GM12878 (cell line): Measurements from ENCODE around the gene SMKR1. TPM values are rescaled to one million over a fixed set of nuclear protein-coding genes. Genes with fewer than 3 reads are reported as not detected.
"Not testable (repeated sequence)": the region's sequence is repeated elsewhere in the genome, so short reads cannot be mapped to it uniquely, and the experiment has no call there.

Experiments used
- ATAC-seq: fragments of 200-7000 bp; cut with Tn5 transposase; 3 replicates; pipeline ENCODE4 v1.9.1; 2020; ENCODE audit warnings: mild to moderate bottlenecking, moderate library complexity
- BruUV-seq: library from RNA; stranded (reverse); fragments of 400-500 nt; replicated peaks from 2 replicates; lab custom pipeline; 2021; lab: Mats Ljungman, UMichigan
- CTCF ChIA-PET: fragments of 300-600 bp; sonication (Branson Sonifier 250); formaldehyde crosslinking; extraction: SDS; loops from one replicate; lab custom pipeline; 2021; ENCODE audit warnings: inconsistent platforms; lab: Yijun Ruan, JAX
- POLR2A ChIA-PET: fragments of 350-600 bp; formaldehyde crosslinking; extraction: SDS; loops from one replicate; lab custom pipeline; 2021; ENCODE audit warnings: inconsistent platforms; lab: Charles Lee
- RAD21 ChIA-PET: fragments of 300-600 bp; sonication (Branson Sonifier 250); formaldehyde crosslinking; loops from one replicate; lab custom pipeline; 2023; ENCODE audit warnings: antibody characterized with exemption; ENCODE audit not compliant: unreplicated experiment; lab: Charles Lee
- SMC1A ChIA-PET: fragments of 300-600 bp; sonication (Branson Sonifier 250); formaldehyde crosslinking; loops from one replicate; lab custom pipeline; 2023; ENCODE audit not compliant: unreplicated experiment, uncharacterized antibody; lab: Charles Lee
- DNase-seq: peaks from one replicate; pipeline ENCODE4 v3.0.0-alpha.2; 2011; ENCODE audit warnings: low read depth, low spot score
- FAIRE-seq: peaks from 3 replicates; lab custom pipeline; 2011; peaks lifted over from hg19 to GRCh38; lab: Jason Lieb, UNC
- H2AFZ ChIP-seq: 2 replicates; pipeline ENCODE4 v1.6.0; 2011; ENCODE audit warnings: low read depth, low read length, control low read depth; ENCODE audit not compliant: control insufficient read depth
- H3K27ac ChIP-seq: 2 replicates; pipeline ENCODE4 v1.5.1; 2011; ENCODE audit warnings: control low read depth; ENCODE audit not compliant: control insufficient read depth, insufficient read depth
- H3K27me3 ChIP-seq, 2 experiments: replicated peaks in 1 of 2; 2 replicates each; pipeline versions ENCODE4 v1.6.0 to v1.6.1; 2011; ENCODE audit warnings: low read length in 1 of 2; ENCODE audit not compliant: control insufficient read depth in 2 of 2, insufficient read depth in 2 of 2
- H3K36me3 ChIP-seq, 2 experiments: 2 replicates each; pipeline ENCODE4 v1.5.1; 2011; ENCODE audit warnings: low read length in 1 of 2; ENCODE audit not compliant: control insufficient read depth in 2 of 2, insufficient read depth in 2 of 2
- H3K4me1 ChIP-seq: 2 replicates; pipeline ENCODE4 v1.6.1; 2011; ENCODE audit warnings: mild to moderate bottlenecking, low read length, moderate library complexity, mixed read lengths; ENCODE audit not compliant: control insufficient read depth, insufficient read depth
- H3K4me2 ChIP-seq: 2 replicates; pipeline ENCODE4 v1.6.0; 2011; ENCODE audit warnings: control low read depth; ENCODE audit not compliant: control insufficient read depth, insufficient read depth
- H3K4me3 ChIP-seq: fragments of 200-600 bp; sonication (generic); 2 replicates; pipeline ENCODE4 v1.5.1; 2016
- H3K79me2 ChIP-seq: 2 replicates; pipeline ENCODE4 v1.6.0; 2011; ENCODE audit warnings: low read length; ENCODE audit not compliant: control insufficient read depth, insufficient read depth
- H3K9ac ChIP-seq: 2 replicates; pipeline ENCODE4 v1.8.0; 2011; ENCODE audit warnings: low read length, control low read depth, mixed read lengths; ENCODE audit not compliant: control insufficient read depth, insufficient read depth
- H3K9me3 ChIP-seq: replicated peaks from 3 replicates; pipeline ENCODE4 v1.5.1; 2011; ENCODE audit warnings: mild to moderate bottlenecking, low read length; ENCODE audit not compliant: control insufficient read depth, insufficient read depth
- H4K20me1 ChIP-seq: 2 replicates; pipeline ENCODE4 v1.6.0; 2011; ENCODE audit not compliant: control insufficient read depth, insufficient read depth
- CHD4 ChIP-seq: fragments of 200-600 bp; sonication (generic); IDR thresholded peaks from 2 replicates; pipeline ENCODE4 v1.6.1; 2016; ENCODE audit warnings: mild to moderate bottlenecking
- ETV6 ChIP-seq, 2 experiments: fragments of 450-650 bp in 1 of 2; IDR thresholded peaks in 1 of 2; conservative IDR thresholded peaks in 1 of 2; 2 replicates each; pipeline ENCODE4 v1.6.1; 2014; ENCODE audit warnings: antibody characterized with exemption in 1 of 2, borderline replicate concordance in 1 of 2, low read depth in 1 of 2, mild to moderate bottlenecking in 1 of 2, moderate library complexity in 1 of 2
- MTA3 ChIP-seq: IDR thresholded peaks from 2 replicates; pipeline ENCODE4 v1.6.1; 2012; ENCODE audit warnings: low read length, inconsistent platforms, borderline replicate concordance
- PAX5 ChIP-seq: IDR thresholded peaks from 2 replicates; pipeline ENCODE4 v1.6.1; 2011; ENCODE audit warnings: low read depth, low read length, borderline replicate concordance
- USF2 ChIP-seq: IDR thresholded peaks from 2 replicates; pipeline ENCODE4 v1.6.1; 2011; ENCODE audit warnings: low read depth, low read length, improper control_type of control experiment, borderline replicate concordance
- ZNF274 ChIP-seq: IDR thresholded peaks from one replicate; pipeline ENCODE4 v1.8.0; 2011; ENCODE audit not compliant: insufficient read length, insufficient read depth
- WGBS: methylation state at CpG from one replicate; pipeline ENCODE4 v1.1.6; 2016; ENCODE audit warnings: low lambda C conversion rate; ENCODE audit not compliant: insufficient replicate concordance, insufficient coverage; ENCODE audit errors: missing lambda C conversion rate; 5-methylcytosine and 5-hydroxymethylcytosine counted together
- in situ Hi-C: fragments of 300-500 bp; cut with MboI; formaldehyde crosslinking; loops from 9 replicates; pipeline ENCODE4 v1.14.3; 2018; ENCODE audit warnings: mixed read lengths
- intact Hi-C: fragments of 100-400 bp; cut with micrococcal nuclease; formaldehyde crosslinking; loops from one replicate; pipeline ENCODE4 v1.14.2; 2022; ENCODE audit not compliant: unreplicated experiment
- polyA plus RNA-seq, 11 experiments: library from polyadenylated mRNA; depleted of rRNA in 4 of 11; unstranded in 6 of 11; stranded (reverse) in 5 of 11; fragments of >200 nt; fragmentation: Nextera tagmentation in 4 of 11; fragmentation: Illumina TruSeq in 1 of 11; extraction: Ambion mirVana in 4 of 11; extraction: Trizol in 1 of 11; gene quantifications; 1 replicate in 1 of 11; 2 replicates in 10 of 11; pipeline versions ENCODE4 v1.2.1 to v1.2.3, GENCODE V29; 2011 to 2016; ENCODE audit warnings: inconsistent platforms in 2 of 11, missing spikeins in 2 of 11, low read depth in 1 of 11
- total RNA-seq, 4 experiments: library from RNA; depleted of rRNA in 3 of 4; stranded (reverse); fragments of >200 nt in 3 of 4; fragmentation: Illumina TruSeq in 1 of 4; extraction: Trizol in 1 of 4; gene quantifications; 2 replicates each; pipeline versions ENCODE4 v1.2.1 to v1.2.3, GENCODE V29; 2013 to 2021
- TF ChIP-seq, protein P1 (sequence below): fragments of 450-650 bp; IDR thresholded peaks from 2 replicates; pipeline ENCODE4 v1.6.1; 2017; ENCODE audit warnings: mild to moderate bottlenecking, moderate library complexity
- TF ChIP-seq, protein P2 (sequence below): IDR thresholded peaks from 2 replicates; pipeline ENCODE4 v1.6.1; 2011; ENCODE audit warnings: borderline replicate concordance, low read depth, mild to moderate bottlenecking, moderate library complexity, low read length; ENCODE audit not compliant: insufficient read depth, poor library complexity, severe bottlenecking

Gene SMKR1
- total and polyA plus RNA-seq, 10 of the 15 experiments (the other 5 are each of a cell fraction or from before 2014, with no cell fraction given): 0.37 to 2.6 (median 0.83) TPM

GRCh38 chr7:129523924-129524323 lies 21.6 kb downstream of the SMKR1 start:
- H3K4me1 ChIP-seq: no peaks in the 10 kb centered on the region
- H3K4me3 ChIP-seq: no peak overlapping the region
- ATAC-seq (no peak), DNase-seq (no peak), FAIRE-seq (no peak)
- H4K20me1 ChIP-seq: no peaks in the 10 kb centered on the region
- no peaks in the 10 kb centered on the region for H3K36me3 ChIP-seq
- H2AFZ ChIP-seq: no peak overlapping the region
- intact Hi-C loops: no loop called here
- 45% methylated on average over 3 of the region's 3 CpGs for WGBS
- no peak overlapping the region for H3K27ac ChIP-seq
- CTCF ChIA-PET: interaction anchor here (0.8 kb wide), 1 partner anchor 11 kb away, joined by 3 read pairs; no protein-coding TSS in a partner anchor
- no TSS peak for BruUV-seq
- in situ Hi-C loops: no loop called here
- SMC1A ChIA-PET: no interaction called here
- no peaks in the 10 kb centered on the region for H3K79me2 ChIP-seq
- RAD21 ChIA-PET: no interaction called here
- POLR2A ChIA-PET: no interaction called here
- H3K27me3 ChIP-seq: no peaks in the 10 kb centered on the region; a peak in 1 of 4 replicates
- no peak overlapping the region for H3K4me2 ChIP-seq
- H3K9ac ChIP-seq: no peak overlapping the region
- no peaks in the 10 kb centered on the region for H3K9me3 ChIP-seq
- TF ChIP-seq CHD4 (no peak), ETV6 (conservative IDR thresholded peaks at IDR 0.05 in 1 of 2, IDR thresholded peaks at IDR 0.05 in 1 of 2; ENCODE audit: borderline replicate concordance in 1 of 2, low read depth in 1 of 2) (no peak), MTA3 (no peak), PAX5 (no peak), ZNF274 (no peak), USF2 (no peak)
- TF ChIP-seq, protein P1, sequence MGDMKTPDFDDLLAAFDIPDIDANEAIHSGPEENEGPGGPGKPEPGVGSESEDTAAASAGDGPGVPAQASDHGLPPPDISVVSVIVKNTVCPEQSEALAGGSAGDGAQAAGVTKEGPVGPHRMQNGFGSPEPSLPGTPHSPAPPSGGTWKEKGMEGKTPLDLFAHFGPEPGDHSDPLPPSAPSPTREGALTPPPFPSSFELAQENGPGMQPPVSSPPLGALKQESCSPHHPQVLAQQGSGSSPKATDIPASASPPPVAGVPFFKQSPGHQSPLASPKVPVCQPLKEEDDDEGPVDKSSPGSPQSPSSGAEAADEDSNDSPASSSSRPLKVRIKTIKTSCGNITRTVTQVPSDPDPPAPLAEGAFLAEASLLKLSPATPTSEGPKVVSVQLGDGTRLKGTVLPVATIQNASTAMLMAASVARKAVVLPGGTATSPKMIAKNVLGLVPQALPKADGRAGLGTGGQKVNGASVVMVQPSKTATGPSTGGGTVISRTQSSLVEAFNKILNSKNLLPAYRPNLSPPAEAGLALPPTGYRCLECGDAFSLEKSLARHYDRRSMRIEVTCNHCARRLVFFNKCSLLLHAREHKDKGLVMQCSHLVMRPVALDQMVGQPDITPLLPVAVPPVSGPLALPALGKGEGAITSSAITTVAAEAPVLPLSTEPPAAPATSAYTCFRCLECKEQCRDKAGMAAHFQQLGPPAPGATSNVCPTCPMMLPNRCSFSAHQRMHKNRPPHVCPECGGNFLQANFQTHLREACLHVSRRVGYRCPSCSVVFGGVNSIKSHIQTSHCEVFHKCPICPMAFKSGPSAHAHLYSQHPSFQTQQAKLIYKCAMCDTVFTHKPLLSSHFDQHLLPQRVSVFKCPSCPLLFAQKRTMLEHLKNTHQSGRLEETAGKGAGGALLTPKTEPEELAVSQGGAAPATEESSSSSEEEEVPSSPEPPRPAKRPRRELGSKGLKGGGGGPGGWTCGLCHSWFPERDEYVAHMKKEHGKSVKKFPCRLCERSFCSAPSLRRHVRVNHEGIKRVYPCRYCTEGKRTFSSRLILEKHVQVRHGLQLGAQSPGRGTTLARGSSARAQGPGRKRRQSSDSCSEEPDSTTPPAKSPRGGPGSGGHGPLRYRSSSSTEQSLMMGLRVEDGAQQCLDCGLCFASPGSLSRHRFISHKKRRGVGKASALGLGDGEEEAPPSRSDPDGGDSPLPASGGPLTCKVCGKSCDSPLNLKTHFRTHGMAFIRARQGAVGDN: no peak
- TF ChIP-seq, protein P2, sequence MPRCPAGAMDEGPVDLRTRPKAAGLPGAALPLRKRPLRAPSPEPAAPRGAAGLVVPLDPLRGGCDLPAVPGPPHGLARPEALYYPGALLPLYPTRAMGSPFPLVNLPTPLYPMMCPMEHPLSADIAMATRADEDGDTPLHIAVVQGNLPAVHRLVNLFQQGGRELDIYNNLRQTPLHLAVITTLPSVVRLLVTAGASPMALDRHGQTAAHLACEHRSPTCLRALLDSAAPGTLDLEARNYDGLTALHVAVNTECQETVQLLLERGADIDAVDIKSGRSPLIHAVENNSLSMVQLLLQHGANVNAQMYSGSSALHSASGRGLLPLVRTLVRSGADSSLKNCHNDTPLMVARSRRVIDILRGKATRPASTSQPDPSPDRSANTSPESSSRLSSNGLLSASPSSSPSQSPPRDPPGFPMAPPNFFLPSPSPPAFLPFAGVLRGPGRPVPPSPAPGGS: no peak

DNA sequence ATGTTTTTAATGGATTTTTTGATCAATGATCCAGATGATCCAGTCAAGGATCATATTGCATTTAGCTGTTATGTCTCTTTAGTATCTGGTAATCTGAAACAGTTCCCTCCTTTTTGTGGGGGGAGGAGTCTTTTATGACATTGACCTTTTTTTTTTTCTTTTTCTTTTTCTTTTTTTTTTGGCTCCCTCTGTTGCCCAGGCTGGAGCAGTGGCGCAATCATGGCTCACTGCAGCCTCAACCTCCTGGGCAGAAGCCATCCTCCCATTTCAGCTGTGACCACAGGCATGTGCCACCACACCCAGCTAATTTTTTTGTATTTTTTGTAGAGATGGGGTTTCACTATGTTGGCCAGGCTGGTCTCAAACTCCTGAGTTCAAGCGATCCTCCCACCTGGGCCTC lies 22.1 kb downstream of the SMKR1 start:
- POLR2A ChIA-PET, H2AFZ ChIP-seq: not testable (repeated sequence)
- CTCF ChIA-PET: interaction anchor here (0.8 kb wide), 1 partner anchor 11 kb away, joined by 3 read pairs; no protein-coding TSS in a partner anchor

More for the DNA sequence above, 22.1 kb downstream of the SMKR1 start:
- H3K27me3 ChIP-seq, RAD21 ChIA-PET, H3K4me2 ChIP-seq, DNase-seq, ATAC-seq, H3K27ac ChIP-seq, in situ Hi-C loops, SMC1A ChIA-PET, H3K4me3 ChIP-seq, H3K79me2 ChIP-seq, H4K20me1 ChIP-seq, H3K9me3 ChIP-seq, H3K9ac ChIP-seq, FAIRE-seq, BruUV-seq, H3K4me1 ChIP-seq, H3K36me3 ChIP-seq, intact Hi-C loops: not testable (repeated sequence)
- WGBS: 83% methylated on average over 2 of the region's 2 CpGs
